GM19452 (cell line): ENCODE data around the gene SSR4.

Experiments
- ATAC-seq: cut with Tn5 transposase; IDR thresholded peaks from one replicate; pipeline ENCODE4 v1.9.1; 2021; ENCODE audit not compliant: unreplicated experiment

SSR4 gene

DNA sequence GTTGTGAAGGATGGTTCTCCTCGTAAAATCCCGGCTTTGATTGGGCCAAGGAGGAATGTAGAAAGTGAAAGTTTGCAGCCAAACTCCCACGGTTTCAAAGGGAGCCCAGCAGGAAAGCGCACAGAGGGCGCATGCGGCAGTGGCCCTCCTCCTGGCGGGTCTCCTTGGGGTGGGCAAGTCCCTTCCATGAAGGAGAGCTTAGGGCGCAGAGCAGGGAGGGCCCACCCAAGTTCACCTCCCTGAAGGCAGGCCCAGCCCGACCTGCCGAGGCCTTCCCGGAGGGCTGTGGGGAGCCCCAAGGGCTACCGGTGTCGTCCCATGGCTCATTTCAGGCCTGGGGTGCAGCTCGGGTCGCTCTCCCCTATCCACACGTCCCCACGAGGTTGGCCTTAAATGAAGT is 33.8 kb downstream of the SSR4 start:
- no peak for ATAC-seq

DNA sequence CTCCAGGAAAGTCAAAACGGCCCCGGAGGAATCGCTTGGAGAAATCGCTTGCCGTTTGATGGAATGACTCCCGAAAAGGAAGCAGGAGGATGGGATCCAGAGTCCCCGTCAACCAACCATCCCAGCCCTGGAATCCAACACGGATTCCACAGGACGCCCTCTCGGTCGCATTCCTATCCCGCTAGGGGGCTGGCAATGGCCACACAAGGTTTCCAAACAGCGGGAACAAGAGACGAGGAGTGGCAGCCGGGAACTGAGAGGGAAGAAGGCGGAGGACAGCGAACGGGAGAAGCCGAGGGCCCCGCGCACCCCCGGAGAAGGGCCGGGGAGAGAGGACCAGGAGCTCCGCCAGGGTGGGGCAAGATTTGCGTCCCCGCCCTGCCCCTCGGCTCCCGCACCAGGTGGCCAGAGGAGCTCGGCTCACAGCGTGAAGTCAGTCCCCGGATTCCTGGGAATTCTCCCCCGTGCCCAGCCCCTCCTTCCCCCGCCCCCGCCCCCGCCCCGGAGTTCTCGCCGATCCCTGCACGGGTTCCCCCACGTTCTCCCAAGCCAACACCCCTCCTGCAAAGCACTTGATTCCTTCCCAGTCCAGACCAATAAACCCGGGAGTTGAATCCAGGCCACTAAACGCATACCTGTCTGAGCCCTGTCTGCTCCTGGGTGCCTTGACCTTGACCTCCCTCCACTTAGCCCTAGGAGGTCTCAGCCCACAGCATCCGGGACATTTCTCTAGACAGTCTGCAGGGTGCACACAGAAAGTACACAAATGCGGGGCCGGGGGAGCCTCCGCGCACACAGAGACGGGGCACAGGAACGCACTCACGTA is 34.5 kb downstream of the SSR4 start:
- ATAC-seq: no peak

DNA sequence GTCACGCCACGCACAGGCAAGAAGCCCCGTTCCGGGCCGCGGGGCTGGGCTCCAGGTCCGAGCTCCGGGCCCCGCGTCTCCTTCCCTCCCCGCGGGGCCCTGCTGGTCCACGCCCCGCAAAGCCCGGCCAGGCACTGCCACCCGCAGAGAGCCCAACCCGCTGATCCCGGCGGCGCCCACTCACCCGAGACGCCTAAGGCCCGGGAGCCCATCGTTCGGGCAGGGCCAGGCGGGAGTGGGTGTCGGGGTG is 35.0 kb downstream of the SSR4 start:
- ATAC-seq: no peak

DNA sequence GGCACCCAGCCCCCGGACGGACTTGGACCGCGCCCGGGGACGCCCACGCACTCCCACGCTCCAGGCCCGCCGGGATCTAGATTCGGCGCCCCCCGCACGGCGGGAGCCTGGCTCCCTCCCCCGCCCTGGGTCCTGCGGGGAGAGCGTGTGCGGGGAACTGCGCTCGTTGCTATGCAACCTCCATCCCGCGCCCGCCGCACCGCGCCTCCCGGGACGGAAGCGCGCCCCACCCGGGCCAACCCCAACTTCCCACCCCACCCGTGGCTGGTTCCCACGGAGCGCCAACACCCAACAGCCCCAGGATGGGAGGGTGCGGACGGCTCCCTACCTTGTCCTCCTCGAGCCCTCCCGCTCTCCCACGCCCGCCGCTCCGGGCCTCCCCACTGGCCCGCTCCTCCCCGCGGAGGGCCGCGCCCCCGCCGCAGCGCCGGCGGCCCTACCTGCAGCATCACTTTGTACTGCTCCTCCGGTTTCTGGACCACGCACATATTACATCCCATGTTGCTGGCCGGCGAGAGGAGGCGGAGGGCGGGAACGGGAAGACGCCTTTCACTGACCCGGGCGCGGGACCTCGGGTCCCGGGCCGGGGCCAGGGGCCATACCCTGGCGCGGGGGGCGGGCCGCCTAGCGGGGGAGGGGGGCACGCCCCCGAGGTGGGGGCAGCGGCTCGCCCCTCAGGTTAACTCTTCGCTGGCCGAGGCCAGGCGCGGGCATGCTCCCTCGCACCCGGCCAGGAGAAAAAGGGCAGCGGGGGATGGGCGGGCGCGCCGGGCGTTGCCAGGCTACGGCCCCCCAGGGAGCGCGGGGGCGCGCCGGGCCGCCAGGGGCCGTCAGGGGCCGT is 35.6 kb downstream of the SSR4 start, which contains the start of gene PDZD4:
PDZD4 (minus strand) TSS at position 746 of the 841 bp plus-strand sequence; CDS start at position 500, 246 bp downstream.
- ATAC-seq: no peak

DNA sequence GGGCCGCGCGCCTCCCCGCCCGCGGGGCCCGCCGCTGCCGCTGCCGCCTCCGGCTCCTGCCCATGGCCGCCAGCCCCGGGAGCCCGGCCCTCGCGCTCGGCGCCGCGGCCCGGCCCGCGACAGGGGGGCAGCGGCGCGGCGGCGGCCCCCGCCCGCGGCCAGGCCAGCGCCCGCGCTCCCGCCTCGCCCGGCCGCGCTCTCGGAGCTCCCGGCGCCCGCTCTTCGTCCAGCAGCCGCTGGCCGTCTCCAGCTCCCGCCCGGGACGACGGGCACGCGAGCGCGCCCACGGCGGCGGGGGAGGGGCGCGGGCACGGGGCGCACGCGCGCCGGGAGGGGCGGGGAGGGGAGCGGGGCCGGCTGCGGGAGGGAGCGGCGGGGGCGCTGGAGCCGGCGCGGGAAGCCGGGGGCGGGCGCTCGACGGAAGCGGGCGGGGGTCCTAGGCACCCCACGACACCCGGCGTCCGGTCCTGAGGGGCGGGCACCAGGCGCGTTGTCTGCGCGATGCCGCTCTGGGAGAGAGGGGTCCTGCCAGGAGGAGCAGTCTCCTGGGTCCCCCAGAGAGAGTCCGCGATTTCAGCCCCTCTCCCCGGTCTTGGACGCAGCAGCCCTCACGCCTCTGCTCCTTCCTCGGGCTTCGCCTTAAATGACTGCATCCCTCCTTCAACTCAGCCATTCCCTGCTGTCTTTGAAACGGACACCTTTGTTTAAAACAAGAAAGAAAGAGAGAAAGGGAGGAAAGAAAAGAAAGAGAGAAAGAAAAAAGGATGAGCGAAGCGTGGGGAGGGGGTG is 36.4 kb downstream of the SSR4 start:
- ATAC-seq: no peak

DNA sequence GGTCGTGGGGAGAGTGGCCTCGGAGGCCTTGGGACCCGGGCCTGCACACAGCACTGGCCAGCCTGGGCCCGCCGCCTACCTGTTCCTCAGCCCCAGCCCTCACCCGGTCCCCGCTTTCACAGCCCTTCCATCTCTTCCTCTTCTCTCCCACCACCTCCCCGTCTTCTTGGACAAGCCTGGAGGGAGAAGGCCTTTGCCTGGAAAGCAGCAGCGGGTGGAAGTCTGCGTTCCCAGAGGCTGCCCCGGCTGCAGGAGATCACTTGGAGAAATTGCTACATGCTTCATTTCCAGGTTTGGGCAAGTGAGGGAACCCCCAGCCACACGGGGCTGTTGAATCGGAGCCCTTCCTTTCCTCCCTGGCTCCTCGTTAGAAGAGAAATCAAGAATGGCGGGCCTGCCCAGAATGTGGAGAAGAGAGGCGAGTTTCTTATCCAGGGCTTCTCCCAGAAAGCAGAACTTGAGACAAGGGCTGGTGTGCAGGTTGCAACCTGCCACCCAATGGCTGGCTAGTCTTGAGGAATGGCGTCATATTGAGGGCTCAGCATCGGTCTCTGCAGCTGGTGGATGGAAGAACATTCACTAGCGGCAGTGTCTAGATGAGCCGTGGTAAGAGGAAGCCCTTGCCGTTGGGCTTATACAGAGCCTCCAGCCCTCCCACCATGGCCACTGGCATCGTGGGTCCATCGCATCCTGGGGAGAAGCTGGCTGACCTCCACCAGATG is 37.1 kb downstream of the SSR4 start:
- ATAC-seq: no peak

DNA sequence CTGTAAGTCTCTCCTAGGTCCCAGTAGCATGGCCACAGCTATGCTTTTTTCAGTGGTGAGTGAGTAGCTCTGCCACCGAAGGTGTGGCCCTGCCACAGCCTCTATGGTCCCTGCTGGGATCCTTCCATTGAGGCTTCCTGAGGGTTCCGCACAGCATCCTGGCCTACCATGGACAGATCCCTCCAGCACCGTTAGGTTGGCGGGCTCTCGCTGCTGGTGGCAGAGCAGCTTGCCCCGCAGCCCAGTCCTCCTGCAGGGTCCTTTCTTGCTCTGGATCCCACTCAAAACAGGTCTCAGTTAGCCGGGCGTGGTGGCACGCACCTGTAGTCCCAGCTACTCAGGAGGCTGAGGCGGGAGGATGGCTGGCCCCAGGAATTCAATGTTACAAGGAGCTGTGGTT is 38.3 kb downstream of the SSR4 start:
- ATAC-seq: no peak

DNA sequence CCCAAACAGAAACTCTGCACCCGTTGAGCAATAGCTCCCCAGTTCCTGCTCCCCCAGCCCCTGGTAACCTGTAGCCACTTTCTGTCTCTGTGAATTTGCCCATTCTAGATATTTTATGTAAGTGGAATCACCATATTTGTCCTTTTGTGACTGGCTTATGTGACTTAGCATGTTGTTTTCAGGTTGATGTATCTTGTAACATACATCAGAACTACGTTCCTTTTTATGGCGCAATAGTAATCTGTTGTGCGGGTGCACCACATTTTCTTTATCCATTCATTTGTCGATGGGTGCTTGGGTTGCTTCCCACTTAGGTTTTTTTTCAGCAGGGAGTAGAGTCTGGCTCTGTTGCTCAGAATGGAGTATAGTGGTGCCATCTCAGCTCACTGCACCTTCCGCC is 42.5 kb downstream of the SSR4 start:
- ATAC-seq: no peak

DNA sequence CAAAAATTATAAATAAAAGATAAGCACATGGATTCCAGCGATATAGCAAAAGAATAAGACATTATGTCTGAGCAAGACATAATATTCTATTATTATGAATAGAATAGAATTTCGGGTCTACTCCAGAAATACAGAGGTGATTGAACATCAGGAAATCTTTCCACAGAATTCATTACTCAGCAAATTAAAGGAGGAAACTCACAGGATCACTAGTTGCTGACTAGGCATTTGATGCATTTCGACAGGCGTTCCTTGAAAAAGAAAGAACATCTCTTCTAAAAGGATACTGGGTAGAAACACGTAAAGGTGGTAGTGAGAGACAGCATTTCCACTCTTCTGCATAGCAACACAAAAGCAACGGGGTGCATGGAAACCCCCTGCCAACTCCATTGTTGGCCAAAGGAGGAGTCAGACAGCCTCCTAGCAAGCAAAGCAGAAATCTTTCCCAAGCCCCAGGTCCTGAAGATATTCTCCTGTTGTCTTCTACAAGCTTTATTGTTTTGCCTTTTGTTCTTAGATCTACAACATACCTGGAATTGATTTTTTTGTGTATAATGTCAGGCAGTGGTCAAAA is 50.1 kb downstream of the SSR4 start:
- no peak for ATAC-seq

DNA sequence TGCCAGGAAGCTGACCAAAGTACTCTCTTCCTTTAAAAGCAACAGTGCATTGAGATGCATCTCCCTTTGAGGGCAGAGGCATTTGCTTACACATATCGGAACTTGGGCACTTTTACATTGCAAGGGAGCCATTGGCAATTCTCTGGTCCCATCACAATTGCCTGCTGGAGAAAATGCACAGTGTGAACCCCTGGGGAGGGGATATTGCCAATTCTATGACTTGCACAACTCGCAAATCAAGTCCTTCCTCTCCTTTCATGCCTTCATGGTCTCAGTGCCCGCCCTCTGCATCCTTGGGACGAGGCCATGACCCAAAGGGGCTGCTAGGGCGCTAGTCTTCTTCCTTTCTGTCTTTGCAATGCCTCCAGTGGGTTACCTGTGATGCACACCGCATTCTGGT is 50.7 kb downstream of the SSR4 start:
- no peak for ATAC-seq

DNA sequence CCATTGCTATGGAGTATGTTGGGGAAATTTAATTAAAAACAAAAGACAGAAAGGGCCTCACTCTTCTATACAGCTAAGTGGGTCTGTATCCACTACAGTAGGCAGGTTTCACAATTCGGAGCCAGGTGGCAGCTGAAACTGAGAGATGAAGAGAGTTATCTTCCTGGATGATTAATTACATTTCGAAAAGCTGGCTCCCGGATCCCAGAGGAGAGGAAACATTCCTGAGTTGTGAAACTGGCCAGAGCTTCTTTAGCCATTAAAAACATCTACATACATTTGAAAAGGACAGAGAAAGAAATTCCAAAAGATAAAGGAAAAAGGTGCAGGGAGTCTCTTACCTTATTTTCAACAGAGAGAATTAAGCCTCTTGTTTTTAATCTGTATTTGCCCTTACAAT is 51.4 kb downstream of the SSR4 start:
- ATAC-seq: no peak
